ENCODE results near the gene DISP3. TPM values are rescaled to one million over a fixed set of nuclear protein-coding genes. Genes with fewer than 3 reads are reported as not detected.

DISP3 gene
- polyA plus RNA-seq, 1 of the 3 experiments (the other 2 are of a cell fraction) = 0.08 TPM

GRCh38 chr1:11581445-11581991 is 102.6 kb downstream of the DISP3 start:
- no peaks in the 10 kb centered on the region for H3K36me3 ChIP-seq (replicated peaks in 1 of 2; ENCODE audit: control insufficient read depth in 1 of 2, insufficient read depth in 2 of 2, low read length in 1 of 2)
- H3K79me2 ChIP-seq (ENCODE audit: insufficient read depth) = no peaks in the 10 kb centered on the region
- no peaks in the 10 kb centered on the region for H3F3A ChIP-seq (replicated peaks; ENCODE audit: insufficient read depth)
- no peaks in the 10 kb centered on the region for H3K9me2 ChIP-seq
- no peak for TF ChIP-seq POLR2AphosphoS5 (IDR thresholded peaks at IDR 0.05; ENCODE audit: low read depth, low read length)
- TF ChIP-seq CHD2 (IDR thresholded peaks at IDR 0.05; ENCODE audit: low read length, partially characterized antibody) = no peak
- no peak for TF ChIP-seq RAD21 (IDR thresholded peaks at IDR 0.05; ENCODE audit: low read length)
- TF ChIP-seq YY1 (IDR thresholded peaks at IDR 0.05; ENCODE audit: low read depth) = no peak
- no peak for TF ChIP-seq RFX5 (IDR thresholded peaks at IDR 0.05; ENCODE audit: low read length)
- no peak for TF ChIP-seq TAF1 (IDR thresholded peaks at IDR 0.05; ENCODE audit: borderline replicate concordance, low read depth, low read length)
- no peak for TF ChIP-seq JUND (IDR thresholded peaks at IDR 0.05)
- TF ChIP-seq, protein P1, sequence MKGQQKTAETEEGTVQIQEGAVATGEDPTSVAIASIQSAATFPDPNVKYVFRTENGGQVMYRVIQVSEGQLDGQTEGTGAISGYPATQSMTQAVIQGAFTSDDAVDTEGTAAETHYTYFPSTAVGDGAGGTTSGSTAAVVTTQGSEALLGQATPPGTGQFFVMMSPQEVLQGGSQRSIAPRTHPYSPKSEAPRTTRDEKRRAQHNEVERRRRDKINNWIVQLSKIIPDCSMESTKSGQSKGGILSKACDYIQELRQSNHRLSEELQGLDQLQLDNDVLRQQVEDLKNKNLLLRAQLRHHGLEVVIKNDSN (IDR thresholded peaks at IDR 0.05; ENCODE audit: borderline replicate concordance, low read depth) = no peak
- TF ChIP-seq RXRA (IDR thresholded peaks at IDR 0.05; ENCODE audit: borderline replicate concordance, low read depth) = no peak
- TF ChIP-seq EP300 (IDR thresholded peaks at IDR 0.05; ENCODE audit: borderline replicate concordance in 1 of 2, low read depth in 1 of 2, low read length in 1 of 2) = no peak
- no peak for TF ChIP-seq ELF1 (IDR thresholded peaks at IDR 0.05)
- TF ChIP-seq, protein P2, sequence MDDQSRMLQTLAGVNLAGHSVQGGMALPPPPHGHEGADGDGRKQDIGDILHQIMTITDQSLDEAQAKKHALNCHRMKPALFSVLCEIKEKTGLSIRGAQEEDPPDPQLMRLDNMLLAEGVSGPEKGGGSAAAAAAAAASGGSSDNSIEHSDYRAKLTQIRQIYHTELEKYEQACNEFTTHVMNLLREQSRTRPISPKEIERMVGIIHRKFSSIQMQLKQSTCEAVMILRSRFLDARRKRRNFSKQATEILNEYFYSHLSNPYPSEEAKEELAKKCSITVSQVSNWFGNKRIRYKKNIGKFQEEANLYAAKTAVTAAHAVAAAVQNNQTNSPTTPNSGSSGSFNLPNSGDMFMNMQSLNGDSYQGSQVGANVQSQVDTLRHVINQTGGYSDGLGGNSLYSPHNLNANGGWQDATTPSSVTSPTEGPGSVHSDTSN (IDR thresholded peaks at IDR 0.05) = no peak
- TF ChIP-seq NRF1 (IDR thresholded peaks at IDR 0.05; ENCODE audit: low read depth, low read length) = no peak
- no peak for TF ChIP-seq TCF12 (IDR thresholded peaks at IDR 0.05)
- no peak for TF ChIP-seq MXI1 (IDR thresholded peaks at IDR 0.05; ENCODE audit: low read depth, low read length)
- TF ChIP-seq FOXJ3 (CRISPR knock-in tag; IDR thresholded peaks at IDR 0.05) = no peak
- TF ChIP-seq FOSL2 (IDR thresholded peaks at IDR 0.05; ENCODE audit: borderline replicate concordance, low read depth) = no peak
- TF ChIP-seq MEF2A (IDR thresholded peaks at IDR 0.05; ENCODE audit: borderline replicate concordance, low read depth) = no peak
- ChIA-PET CTCF (interaction anchor here (1.1 kb wide), 1 partner anchor 64 kb away, joined by 3 read pairs; no protein-coding TSS in a partner anchor), POLR2A (no interaction called here)
- WGBS (ENCODE audit: low lambda C conversion rate) = 29% methylated on average over 8 of the region's 8 CpGs
- no peaks in the 10 kb centered on the region for H3K9me3 ChIP-seq
- H3K27ac ChIP-seq (ENCODE audit: low read depth in 2 of 2, low read length in 1 of 2) = no peak overlapping the region
- no peak overlapping the region for H2AFZ ChIP-seq (ENCODE audit: low read depth)
- H3K4me2 ChIP-seq = no peak overlapping the region
- no peak for DNase-seq
- H3K27me3 ChIP-seq (ENCODE audit: insufficient read depth) = peaks cover 7% of the 10 kb centered on the region; the same call in 1 of the 2 replicates
- H3K4me1 ChIP-seq (ENCODE audit: control insufficient read depth in 1 of 2, insufficient read depth in 2 of 2, low read depth in 1 of 2, low read length in 1 of 2) = peaks cover 0 to under 1% of the 10 kb centered on the region in 2 experiments; a peak in 1 of 4 replicates
- H3K4me3 ChIP-seq (ENCODE audit: low read depth in 2 of 2, low read length in 1 of 2) = no peak overlapping the region
- H3K9ac ChIP-seq = no peak overlapping the region
- H4K20me1 ChIP-seq (ENCODE audit: insufficient read depth) = no peaks in the 10 kb centered on the region

DNA sequence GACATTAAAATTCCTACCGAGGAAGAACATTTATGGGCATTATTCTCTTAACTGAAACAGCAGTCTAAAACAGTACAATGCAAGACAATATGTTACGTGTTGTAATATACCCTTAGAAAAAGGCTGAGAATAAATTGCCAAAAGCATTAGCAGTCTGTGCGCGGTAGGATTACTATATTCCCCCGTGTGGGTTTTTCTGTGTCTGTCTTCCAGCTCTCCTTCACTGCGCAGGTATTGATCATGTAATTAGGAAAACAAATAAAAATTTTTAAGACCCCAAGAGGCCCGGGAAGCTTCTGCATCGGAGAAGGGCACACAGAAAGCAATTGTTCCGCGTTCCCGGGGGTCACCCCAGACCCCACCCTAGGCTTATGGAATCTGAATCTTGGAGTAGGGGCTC is 106.4 kb downstream of the DISP3 start:
- H3K4me3 ChIP-seq (ENCODE audit: low read depth in 2 of 2, low read length in 1 of 2) = no peak overlapping the region
- TF ChIP-seq RXRA (IDR thresholded peaks at IDR 0.05; ENCODE audit: borderline replicate concordance, low read depth) (no peak), GABPA (IDR thresholded peaks at IDR 0.05; ENCODE audit: low read depth) (no peak), MEF2A (IDR thresholded peaks at IDR 0.05; ENCODE audit: borderline replicate concordance, low read depth) (no peak), IRF3 (IDR thresholded peaks at IDR 0.05; ENCODE audit: low read depth, low read length) (no peak), ELF1 (IDR thresholded peaks at IDR 0.05) (no peak), TCF12 (IDR thresholded peaks at IDR 0.05) (no peak), JUND (IDR thresholded peaks at IDR 0.05) (no peak), RAD21 (IDR thresholded peaks at IDR 0.05; ENCODE audit: low read length) (no peak), RFX5 (IDR thresholded peaks at IDR 0.05; ENCODE audit: low read length) (no peak), FOSL2 (IDR thresholded peaks at IDR 0.05; ENCODE audit: borderline replicate concordance, low read depth) (no peak), EP300 (IDR thresholded peaks at IDR 0.05; ENCODE audit: borderline replicate concordance in 1 of 2, low read depth in 1 of 2, low read length in 1 of 2) (no peak)
- TF ChIP-seq, protein P1 (IDR thresholded peaks at IDR 0.05; ENCODE audit: borderline replicate concordance, low read depth) = no peak
- TF ChIP-seq, protein P3, sequence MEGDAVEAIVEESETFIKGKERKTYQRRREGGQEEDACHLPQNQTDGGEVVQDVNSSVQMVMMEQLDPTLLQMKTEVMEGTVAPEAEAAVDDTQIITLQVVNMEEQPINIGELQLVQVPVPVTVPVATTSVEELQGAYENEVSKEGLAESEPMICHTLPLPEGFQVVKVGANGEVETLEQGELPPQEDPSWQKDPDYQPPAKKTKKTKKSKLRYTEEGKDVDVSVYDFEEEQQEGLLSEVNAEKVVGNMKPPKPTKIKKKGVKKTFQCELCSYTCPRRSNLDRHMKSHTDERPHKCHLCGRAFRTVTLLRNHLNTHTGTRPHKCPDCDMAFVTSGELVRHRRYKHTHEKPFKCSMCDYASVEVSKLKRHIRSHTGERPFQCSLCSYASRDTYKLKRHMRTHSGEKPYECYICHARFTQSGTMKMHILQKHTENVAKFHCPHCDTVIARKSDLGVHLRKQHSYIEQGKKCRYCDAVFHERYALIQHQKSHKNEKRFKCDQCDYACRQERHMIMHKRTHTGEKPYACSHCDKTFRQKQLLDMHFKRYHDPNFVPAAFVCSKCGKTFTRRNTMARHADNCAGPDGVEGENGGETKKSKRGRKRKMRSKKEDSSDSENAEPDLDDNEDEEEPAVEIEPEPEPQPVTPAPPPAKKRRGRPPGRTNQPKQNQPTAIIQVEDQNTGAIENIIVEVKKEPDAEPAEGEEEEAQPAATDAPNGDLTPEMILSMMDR (IDR thresholded peaks at IDR 0.05) = no peak
- no peak overlapping the region for H3K4me2 ChIP-seq
- DNase-seq = no peak
- H3F3A ChIP-seq (replicated peaks; ENCODE audit: insufficient read depth) = no peaks in the 10 kb centered on the region
- ChIA-PET CTCF (interaction anchor here (0.8 kb wide), 1 partner anchor 246 kb away, joined by 3 read pairs; no protein-coding TSS in a partner anchor), POLR2A (no interaction called here)
- H3K9me2 ChIP-seq = no peaks in the 10 kb centered on the region
- H3K9me3 ChIP-seq = no peaks in the 10 kb centered on the region
- 68% methylated on average over 11 of the region's 11 CpGs for WGBS (ENCODE audit: low lambda C conversion rate)
- H4K20me1 ChIP-seq (ENCODE audit: insufficient read depth) = no peaks in the 10 kb centered on the region
- H3K27ac ChIP-seq (ENCODE audit: low read depth in 2 of 2, low read length in 1 of 2) = no peak overlapping the region
- H3K79me2 ChIP-seq (ENCODE audit: insufficient read depth) = no peaks in the 10 kb centered on the region
- no peak overlapping the region for H3K9ac ChIP-seq
- no peaks in the 10 kb centered on the region; the same call in 1 of the 2 replicates for H3K27me3 ChIP-seq (ENCODE audit: insufficient read depth)
- H2AFZ ChIP-seq (ENCODE audit: low read depth) = no peak overlapping the region
- H3K36me3 ChIP-seq (replicated peaks in 1 of 2; ENCODE audit: control insufficient read depth in 1 of 2, insufficient read depth in 2 of 2, low read length in 1 of 2) = no peaks in the 10 kb centered on the region
- H3K4me1 ChIP-seq (ENCODE audit: control insufficient read depth in 1 of 2, insufficient read depth in 2 of 2, low read depth in 1 of 2, low read length in 1 of 2) = no peaks in the 10 kb centered on the region
